Right lobe of liver (tissue), 4 donors: ENCODE measurements around the gene SFSWAP.

Experiments
- CTCF ChIP-seq, 4 donors: fragments of 200-600 bp in 3 of 4; fragments of 450-650 bp in 1 of 4; IDR thresholded peaks; one replicate each; pipeline versions ENCODE4 v1.5.1 to v1.8.0; 2016 to 2022; ENCODE audit warnings: antibody characterized with exemption in 4 of 4, mild to moderate bottlenecking in 2 of 4
- POLR2A ChIP-seq: fragments of 450-650 bp; IDR thresholded peaks from one replicate; pipeline ENCODE4 v1.6.1; 2017; ENCODE audit warnings: antibody characterized with exemption, mild to moderate bottlenecking
- donor health status: DM: no; HTN: no; CAD: no.
- donor health status: DM: no; HTN: no; CAD: no.
- donor health status: DM: no; HTN: yes; CAD: no.

- TF ChIP-seq CTCF (IDR thresholded peaks at IDR 0.05) (no peak), POLR2A (no peak)
Measured at GRCh38 chr12:131844656-131845055, 133.8 kb downstream of the SFSWAP start.
